Pulmonary artery endothelial cell (primary cell): Measurements from ENCODE around the gene FKBP4. TPM values are rescaled to one million over a fixed set of nuclear protein-coding genes. Genes with fewer than 3 reads are reported as not detected.

ENCODE experiments used
- DNase-seq: peaks from one replicate; pipeline ENCODE4 v3.0.0-alpha.2; 2011; ENCODE audit warnings: low read depth, low spot score
- total RNA-seq: library from RNA; depleted of rRNA; stranded (reverse); fragments of >200 nt; gene quantifications from 2 replicates; pipeline ENCODE4 v1.2.3, GENCODE V29; 2014

The FKBP4 gene
- total RNA-seq, 1 donor from 2014 or later: 53.5 TPM

DNA sequence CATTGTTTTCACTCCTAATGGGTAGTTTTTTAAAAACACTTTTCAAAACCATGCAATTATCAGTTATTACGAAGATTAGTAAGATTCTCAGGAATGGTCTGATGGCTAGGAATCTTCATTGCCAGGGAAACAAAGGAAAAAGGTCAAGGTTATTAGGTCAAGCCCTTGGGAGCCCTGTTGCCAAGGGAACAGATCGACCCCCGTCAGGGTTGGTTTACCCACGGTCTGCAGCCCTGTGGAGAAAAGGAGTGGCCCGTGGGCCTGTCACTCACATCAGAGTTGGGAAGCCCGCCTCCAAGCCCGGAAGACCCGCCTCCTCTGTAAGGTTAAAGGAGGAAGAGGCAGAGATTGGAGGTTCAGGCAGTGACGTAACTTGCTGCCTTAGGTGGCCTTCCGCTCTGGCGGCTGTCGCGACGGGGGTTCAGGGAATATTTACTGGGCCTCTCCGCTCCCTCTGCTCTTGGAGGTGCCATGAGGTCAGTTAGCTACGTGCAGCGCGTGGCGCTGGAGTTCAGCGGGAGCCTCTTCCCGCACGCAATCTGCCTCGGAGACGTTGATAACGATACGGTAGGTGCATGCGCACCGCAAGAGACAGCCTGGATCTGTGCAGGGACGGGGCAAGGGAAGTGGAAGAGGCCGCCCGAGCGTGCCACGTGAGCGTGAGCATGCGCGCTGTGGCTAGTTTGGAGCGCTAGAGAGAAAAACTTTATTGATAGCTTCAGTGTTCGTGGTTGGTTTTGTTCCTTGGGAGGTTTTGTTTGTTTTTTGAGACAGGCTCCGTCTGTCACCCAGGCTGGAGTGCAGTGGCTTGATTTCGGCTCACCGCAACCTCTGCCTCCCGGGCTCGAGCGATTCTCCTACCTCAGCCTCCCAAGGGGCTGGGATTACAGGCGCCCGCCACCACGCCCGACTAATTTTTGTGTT is 17.8 kb downstream of the FKBP4 start, which contains the start of gene ITFG2:
Gene ITFG2, plus strand, starts transcription at position 379 of the 924 bp plus-strand sequence. Its CDS starts 93 bp downstream, at position 472.
- peak; percentile 94 for DNase-seq

DNA sequence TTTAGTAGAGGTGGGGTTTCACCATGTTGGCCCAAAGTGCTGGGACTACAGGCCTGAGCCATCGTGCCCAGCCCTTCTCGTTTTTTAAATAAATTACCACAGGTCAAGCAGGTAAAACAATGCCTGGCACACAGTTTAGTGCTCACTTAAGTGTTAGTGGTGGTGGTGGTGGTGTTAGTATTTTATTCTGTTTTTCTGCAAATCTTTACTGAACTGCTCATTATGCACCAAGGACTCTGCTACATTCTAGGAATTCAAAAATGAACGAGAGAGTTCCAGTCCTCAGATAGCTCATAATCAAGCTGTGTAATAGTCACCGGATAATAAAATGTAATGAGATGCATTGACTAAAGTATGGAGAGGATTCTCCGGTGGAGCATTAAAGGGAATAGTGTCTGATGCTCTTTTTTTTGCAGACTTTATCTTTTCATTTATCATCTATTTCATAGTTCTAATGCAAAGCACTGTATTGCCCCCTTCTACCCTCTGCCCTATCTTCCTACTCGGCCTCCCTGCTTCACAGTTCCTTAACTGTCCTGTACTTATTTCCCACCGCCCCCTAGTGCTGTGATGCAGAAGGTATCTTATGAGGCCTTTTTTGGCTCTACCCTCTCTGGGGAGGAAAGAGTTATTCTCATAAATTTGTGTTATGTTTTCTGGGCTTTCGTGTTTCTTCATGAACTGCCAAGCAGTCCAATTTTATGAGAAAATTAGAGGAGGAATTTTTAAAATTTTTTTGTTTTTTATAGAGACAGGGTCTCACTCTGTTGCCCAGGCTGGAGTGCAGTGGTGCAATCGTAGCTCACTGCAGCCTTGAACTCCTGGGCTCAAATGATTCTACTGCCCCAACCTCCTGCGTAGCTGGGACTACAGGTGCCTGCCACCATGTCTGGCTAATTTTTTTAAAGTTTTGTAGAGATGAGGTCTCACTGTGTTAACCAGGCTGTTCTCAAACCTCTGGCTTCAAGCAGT is 18.7 kb downstream of the FKBP4 start:
- DNase-seq: peak; percentile 30

DNA sequence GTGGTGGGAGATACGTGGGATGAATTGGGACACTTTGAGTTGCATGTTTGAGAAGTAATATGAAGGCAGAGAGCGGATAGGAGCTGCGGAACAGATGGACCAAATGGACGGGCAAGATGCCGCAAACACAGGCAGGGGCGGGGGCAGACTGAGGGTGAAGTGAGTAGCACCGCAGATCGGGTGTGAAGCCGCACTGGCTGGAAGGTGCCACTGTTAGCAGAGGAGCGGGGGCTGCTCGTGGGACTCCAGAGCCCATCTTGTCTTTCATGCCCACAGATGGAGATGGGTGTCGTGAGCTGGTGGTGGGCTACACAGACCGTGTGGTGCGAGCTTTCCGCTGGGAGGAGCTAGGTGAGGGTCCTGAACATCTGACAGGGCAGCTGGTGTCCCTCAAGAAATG is 25.0 kb downstream of the FKBP4 start:
- no peak for DNase-seq

DNA sequence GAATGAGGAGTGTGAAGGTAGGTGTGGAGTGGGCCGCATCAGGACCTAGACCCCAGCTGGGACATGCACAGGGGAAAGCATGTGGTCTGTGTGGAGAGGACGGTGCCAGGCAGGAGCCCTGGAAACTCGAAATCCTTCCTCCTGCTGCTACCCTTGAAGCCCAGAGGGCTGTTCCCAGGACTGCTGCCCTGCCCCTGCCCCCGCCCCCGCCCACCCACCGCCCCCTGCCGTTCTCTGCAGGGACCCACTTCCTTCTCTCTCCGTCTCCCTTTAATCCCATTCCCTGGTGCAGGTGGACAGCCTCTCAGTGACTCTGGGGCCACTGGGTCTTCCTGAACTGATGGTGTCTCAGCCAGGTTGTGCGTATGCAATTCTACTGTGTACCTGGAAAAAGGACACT is 25.7 kb downstream of the FKBP4 start:
- no peak for DNase-seq

DNA sequence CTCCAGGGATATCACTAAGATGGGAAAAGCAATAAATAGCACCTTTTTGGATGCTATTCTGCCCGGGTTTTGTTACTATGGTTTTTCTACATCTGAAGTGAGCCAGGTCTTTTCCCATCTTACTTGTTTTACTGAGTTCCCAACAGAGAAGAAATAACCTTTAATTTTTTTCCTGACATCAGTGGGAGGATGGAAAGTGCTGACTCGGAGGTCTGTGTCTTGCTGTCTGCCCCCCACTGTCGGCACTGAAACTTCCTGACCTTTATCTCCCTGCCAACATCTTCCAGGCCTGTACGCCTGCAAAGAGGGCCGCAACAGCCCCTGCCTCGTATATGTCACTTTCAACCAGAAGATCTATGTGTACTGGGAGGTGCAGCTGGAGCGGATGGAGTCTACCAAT is 28.7 kb downstream of the FKBP4 start:
- no peak for DNase-seq

DNA sequence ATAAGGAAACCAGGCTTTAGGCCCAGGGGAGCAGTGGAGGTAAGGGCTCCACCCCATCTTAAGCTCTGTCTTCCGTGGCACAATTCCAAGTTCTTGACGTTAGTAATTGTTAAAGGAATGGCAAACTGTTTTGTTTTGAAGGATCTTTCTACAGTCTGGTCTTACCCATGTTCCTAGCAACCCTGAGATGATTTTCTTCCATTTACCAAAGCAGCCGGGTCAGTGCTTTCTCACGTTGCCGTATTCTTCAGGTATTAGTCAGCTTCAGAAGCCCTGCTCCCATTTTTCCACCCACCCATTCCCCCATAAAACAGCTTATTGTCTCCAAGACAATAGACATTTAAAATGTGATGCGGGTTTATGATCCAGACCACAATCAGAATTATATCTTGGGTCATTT is 29.8 kb downstream of the FKBP4 start:
- DNase-seq: no peak

DNA sequence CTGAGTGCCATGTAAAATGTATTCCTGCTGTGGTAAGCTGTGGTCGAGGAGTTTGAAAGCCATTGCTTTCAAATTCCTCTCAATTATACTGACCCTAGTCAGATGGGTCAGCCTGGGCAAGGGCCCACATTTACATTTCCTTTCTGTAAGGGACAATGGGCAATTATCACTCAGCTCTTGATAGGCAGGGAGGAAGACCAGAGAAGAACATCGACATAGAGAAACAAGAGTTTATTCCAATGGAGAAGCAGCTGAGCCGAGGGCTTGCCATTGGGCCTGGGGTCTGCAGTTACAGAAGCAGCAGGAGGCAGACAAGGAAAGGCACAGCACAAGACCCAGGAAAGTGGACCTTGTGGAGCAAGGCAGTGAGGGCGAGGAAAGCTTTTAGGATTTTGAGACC is 30.4 kb downstream of the FKBP4 start:
- DNase-seq: no peak

DNA sequence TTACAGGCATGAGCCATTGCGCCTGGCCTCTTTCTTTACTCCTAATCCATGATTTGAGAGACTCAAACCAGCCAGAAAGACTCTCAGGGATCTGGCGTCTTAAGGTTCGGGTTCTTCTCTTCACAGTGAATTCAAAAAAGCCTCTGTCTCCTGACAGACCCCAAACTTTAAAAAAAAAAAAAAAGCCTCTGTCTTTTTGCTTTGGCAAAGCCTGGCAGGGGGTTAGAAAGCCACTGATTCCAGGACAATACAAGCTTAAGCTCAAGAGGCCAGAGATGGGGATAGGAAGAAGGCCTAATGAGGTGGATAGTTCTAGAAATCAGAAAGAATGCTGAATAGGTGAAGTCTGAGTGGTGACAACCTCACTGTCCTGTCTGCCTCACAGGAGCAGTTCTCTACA is 31.3 kb downstream of the FKBP4 start:
- DNase-seq: no peak

DNA sequence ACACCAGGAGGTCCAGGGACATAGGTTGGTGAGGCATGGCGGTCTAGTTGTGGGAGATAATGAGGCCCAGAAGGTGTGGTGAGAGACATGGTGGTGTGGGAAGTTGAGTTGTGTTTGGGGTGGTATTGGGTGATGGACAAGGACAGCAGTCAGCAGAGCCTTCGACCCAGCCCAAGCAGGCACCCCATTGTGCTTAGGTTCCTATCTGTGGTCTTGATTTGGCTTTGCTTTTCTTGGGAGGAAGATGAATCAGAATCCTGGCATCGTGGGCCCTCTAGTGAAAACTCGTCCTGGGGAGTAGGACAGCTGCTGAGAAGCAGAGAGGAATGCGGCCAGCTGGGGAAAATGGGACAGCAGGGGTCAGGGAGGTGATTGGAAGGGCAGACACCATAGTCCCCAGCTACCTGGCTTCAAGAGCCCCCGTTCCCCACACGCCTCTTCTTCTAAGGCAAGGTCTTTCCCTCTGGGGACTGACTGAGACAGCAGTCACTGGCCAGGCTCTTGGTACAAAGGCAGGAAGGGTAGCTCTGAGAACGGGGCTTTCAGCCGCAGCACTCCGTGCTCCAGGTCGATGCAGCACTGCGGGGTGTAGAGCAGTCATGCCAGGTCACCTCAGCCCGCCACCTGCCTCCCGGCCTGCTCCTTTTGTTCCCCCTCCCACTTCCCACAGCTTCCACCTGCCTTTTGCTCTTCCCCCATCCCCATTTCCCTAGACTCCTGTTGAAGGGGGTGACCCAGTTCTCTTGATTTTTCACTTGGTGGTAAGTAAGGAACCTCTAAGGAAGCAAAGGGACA is 32.1 kb downstream of the FKBP4 start:
- DNase-seq: no peak

DNA sequence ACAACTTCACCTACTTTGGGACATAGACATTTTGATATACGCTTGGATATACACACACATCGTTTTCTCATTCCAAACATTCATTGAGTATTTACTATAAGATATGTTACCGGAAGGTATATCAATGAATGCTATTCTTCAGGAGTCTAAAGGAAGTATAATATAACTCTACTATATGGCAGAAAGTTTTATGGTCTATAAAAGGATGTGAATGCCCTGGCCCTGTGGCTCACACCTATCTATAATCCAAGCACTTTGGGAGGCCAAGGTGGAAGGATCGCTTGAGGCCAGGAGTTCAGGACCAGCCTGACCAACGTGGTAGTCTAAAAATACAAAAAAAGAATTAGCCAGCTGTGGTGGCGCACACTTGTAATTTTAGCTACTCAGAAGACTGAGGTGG is 34.5 kb downstream of the FKBP4 start:
- no peak for DNase-seq

DNA sequence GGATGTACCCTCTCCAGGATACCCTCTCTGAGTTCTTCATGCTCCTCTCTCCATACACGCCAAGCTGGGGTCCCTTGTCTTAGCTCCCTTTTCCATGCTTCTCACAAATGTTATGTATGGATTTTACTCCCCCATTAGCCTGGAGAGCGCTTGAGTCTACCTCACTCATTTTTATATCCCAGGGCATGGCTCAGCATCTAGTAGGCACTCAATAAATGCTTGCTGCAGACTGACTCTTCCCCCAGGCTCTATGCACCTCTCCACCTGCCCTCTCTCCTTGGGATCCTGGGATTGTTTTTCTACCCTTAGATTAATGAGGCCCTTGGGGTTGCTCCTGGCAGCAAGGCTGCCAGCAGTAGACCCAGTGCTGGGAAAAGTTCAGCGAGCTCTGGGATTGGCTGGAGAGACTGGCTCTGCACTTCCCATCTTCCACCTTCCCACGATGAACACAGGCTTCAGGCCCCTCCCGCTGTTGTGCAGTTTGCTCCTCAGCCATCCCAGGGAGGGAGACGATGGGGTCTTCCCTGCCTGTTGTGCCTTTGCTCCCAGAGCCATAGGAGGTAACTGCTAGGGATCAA is 37.9 kb downstream of the FKBP4 start:
- DNase-seq: no peak

DNA sequence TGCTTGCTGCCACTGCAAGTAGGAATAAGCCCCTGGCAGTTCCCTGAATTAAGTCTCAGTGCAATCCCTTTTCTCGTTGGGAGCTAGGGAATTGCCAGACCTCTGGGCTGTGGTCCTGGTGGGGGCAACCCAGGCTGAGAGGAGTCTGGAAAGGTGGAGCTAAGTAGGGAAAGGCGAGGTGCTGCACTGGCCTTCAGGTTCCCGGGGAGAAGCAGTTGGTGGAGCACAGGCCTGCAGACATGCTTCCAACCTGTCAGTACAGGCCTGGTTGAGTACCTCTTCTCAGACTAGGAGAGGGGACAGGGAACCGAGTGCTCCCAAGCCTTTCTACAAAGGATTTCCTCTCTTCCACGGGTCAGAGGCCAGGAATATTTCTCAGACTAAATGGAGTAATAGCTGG is 38.6 kb downstream of the FKBP4 start:
- DNase-seq: no peak

DNA sequence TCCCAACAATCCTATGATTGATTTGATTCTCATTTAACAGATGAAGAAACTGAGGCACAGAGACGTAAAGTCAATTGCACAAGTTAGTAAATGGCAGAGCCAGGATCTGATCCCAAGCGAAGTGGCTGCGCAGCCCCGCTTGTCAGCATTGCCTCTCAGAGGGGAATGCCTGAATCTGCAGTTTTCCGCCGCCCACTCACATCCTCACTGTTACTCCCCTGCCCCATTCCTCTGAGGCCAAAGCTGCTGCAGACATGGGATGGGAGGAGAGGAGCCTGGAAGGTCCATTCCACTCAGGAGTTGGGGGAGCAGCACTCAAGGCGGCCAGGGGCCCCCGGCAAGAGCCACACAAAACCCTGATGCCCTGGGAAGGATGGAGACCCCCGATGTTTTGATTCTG is 39.0 kb downstream of the FKBP4 start:
- DNase-seq: no peak

DNA sequence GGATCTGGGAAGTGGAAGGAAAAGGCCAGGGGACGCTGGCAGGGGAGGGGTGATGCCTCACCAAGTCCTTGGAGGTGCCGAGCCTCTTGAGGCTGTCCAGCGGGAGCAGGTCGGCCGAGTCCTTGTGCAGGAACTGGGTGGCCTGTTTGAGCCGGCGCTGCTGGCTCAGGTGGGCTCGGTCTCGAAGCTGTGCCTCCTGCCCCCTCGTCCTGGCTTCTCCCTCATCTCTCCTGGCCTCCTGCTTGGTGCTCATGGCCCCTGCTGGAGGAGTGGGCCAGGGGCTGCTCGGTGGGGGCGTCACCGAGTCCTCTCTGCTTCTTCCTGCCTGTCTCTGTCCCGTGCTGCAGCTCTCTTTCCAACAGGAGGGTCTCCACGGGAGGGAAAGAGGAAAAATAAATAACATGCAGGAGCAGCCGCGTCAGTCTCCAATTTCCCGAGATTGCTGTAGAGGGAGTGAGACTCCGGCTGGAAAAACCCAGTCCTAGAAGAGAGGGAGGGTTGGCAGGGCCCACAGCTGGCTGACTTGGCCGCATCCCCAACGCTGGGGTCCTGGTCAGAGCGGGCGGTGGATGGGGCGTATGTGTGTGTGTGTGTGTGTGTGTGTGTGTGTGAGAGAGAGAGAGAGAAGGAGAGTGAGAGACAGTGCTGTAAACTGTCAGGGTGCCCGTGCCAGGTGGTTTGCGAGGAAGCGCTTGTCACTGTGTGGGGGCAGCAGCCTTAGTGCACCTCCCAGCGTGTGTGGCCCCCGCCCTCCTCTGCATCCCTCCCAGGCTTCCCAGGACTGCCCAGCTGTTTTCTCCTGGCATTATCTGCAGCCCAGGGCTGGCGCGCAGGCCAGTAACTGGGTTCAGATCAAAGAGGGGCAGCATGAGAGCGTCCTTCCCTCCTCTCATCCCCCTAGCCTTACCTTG is 40.1 kb downstream of the FKBP4 start, which contains the start of gene NRIP2:
Gene NRIP2, minus strand, starts transcription at position 455 of the 911 bp plus-strand sequence. Its CDS starts 52 bp downstream, at position 403.
- DNase-seq: no peak

DNA sequence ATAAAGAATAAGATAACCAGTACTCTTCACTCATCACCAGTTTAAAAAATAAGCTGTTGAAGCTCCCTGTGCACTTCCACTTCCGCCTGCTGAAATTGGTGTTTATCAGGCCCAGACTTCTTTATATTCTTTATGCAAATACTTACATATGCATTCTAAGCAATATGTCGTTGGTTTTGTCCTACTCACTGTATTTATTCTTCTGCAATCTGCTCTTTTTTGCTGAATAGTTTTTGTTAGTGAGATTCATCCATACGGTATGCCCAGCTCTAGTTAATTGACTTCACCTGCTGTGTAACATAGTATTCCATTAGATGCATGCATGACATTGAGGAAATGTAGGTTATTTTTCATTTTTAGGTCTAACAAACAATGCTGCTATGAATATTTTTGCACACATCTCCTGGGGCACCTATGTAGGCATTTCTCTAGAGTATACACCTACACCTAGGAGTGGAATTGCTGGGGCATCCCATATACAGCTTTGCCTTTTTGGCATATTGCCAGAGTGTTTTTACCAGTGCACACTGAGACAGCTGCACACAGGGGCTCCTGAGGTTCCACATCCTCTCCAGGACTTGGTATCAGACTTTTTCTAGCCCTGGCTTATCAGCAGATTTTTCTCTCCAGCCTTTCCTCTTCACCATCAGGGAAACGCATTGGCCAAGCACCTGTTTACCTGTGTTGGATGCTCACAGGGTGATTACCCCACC is 41.1 kb downstream of the FKBP4 start:
- DNase-seq: no peak

DNA sequence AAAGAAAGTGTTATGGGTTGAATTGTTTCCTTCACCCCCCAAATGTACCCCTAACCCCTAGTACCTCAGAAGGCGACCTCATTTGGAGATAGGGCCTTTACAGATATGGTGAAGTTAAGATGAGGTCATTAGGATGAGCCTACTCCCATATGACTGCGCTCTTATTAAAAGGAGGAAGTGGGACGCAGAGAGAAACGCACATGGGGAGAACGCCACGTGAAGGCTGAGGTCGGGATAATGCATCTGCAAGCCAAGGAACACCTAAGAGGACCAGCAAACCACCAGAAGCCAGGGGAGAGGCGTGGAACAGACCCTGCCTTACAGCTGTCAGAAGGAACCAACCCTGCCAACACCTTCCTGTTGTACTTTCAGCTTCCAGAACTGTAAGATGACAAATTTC is 41.8 kb downstream of the FKBP4 start:
- no peak for DNase-seq

DNA sequence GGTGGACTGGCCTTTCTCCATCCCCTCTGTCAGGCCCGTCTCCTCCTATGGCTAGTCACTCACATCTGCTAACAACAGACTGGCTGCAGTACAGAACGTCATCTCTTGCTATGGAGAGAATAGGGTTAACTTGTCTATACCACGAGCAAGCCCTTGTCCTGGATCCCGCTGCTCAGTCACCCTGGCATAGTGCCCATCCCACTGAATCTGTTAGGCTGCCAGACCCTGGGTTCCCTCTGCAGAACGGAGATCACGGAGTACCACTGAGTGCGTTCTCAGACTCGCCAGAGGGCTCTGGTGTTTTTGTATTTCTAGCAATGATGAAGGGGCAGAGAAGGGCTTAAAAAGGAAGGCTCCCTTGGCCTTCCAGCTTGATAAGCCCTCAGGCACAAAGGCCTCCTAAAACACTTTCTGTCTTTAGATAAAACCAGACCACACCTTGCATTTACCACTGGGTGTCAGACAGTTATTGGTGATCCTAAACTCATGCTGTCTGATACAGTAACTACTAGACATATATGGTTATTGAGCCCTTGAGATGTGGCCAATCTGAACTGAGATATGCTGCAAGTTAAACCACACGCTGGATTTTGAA is 46.4 kb downstream of the FKBP4 start:
- DNase-seq: no peak

DNA sequence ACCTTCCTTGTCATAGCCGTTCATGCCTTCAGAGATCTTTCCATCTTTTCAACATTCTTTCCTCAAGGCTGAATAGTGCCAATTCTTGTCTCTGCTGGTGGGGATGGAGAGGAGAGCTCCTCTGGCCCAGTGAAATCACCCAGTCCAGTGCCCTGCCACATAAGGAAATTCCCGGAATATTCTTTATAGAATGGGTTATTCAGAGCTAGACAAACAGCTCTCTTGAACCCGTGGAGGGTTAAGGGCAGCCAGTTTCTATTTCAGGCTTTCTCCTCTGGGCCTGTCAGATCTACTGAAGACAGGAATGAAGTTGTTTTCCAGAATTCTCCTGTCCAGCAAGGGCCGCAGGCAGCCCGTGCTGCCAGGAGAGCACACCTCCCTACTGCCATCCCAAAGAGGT is 48.2 kb downstream of the FKBP4 start:
- DNase-seq: no peak

DNA sequence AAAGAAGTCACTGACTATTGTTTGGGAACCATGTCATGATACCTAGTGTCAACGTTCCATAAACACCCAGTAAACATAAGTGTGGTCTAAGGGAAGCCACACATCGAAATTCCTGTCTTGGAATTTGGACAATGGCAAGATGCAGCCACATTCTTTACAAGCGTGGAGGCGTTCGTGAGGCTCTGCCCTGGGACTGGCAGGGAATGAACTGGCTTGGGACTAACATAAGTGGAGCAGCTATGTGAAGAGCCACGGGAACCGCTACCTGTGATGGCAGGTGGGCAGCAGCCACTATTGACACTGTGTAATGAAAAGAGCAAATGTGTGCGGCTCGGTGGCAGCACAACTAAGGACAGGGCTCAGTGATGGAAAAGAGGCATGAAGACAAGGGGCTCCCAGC is 50.0 kb downstream of the FKBP4 start:
- DNase-seq: no peak
